HepG2 (cell line): ENCODE results near the gene LRRC43.

Experiments used
- ATM ChIP-seq: fragments of 450-650 bp; IDR thresholded peaks from 2 replicates; pipeline ENCODE4 v1.7.1; 2017; ENCODE audit warnings: mild to moderate bottlenecking, borderline replicate concordance
- GLI4 ChIP-seq: sonication (generic); formaldehyde crosslinking; IDR thresholded peaks from 2 replicates; pipeline ENCODE4 v1.5.1; 2020; ENCODE audit warnings: missing genetic modification reagents, mild to moderate bottlenecking, moderate library complexity, borderline replicate concordance
- HMGXB4 ChIP-seq, 2 experiments: sonication (generic) in 1 of 2; formaldehyde crosslinking in 1 of 2; IDR thresholded peaks; 2 replicates each; pipeline versions ENCODE4 v1.4.0 to v1.6.1; 2018 to 2020; ENCODE audit warnings: missing genetic modification reagents in 2 of 2, borderline replicate concordance in 1 of 2, low read depth in 1 of 2, mild to moderate bottlenecking in 1 of 2, missing biosample characterization in 1 of 2
- JUND ChIP-seq: sonication (generic); formaldehyde crosslinking; IDR thresholded peaks from 2 replicates; pipeline ENCODE4 v1.8.0; 2022; ENCODE audit warnings: mild to moderate bottlenecking, missing genetic modification reagents
- MAX ChIP-seq: IDR thresholded peaks from 2 replicates; pipeline ENCODE4 v1.6.1; 2012; ENCODE audit warnings: inconsistent platforms
- MED1 ChIP-seq: sonication (generic); formaldehyde crosslinking; IDR thresholded peaks from 2 replicates; pipeline ENCODE4 v1.4.0; 2020; ENCODE audit warnings: missing genetic modification reagents
- POLR2AphosphoS5 ChIP-seq: IDR thresholded peaks from 2 replicates; pipeline ENCODE4 v1.6.1; 2012; ENCODE audit warnings: low read depth, low read length
- SUZ12 ChIP-seq: fragments of 150-350 bp; IDR thresholded peaks from 2 replicates; pipeline ENCODE4 v1.6.1; 2014; ENCODE audit warnings: low read depth, low read length
- ZNF337 ChIP-seq: sonication (generic); formaldehyde crosslinking; IDR thresholded peaks from 2 replicates; pipeline ENCODE4 v1.5.1; 2020; ENCODE audit warnings: missing genetic modification reagents, low read depth, mild to moderate bottlenecking, borderline replicate concordance
- ZNF343 ChIP-seq: sonication (generic); formaldehyde crosslinking; IDR thresholded peaks from 2 replicates; pipeline ENCODE4 v1.4.0; 2020; ENCODE audit warnings: mild to moderate bottlenecking, missing genetic modification reagents
- ZNF772 ChIP-seq: sonication (generic); formaldehyde crosslinking; IDR thresholded peaks from 2 replicates; pipeline ENCODE4 v1.5.0; 2020; ENCODE audit warnings: mild to moderate bottlenecking, missing genetic modification reagents

- TF ChIP-seq GLI4 (no peak), HMGXB4 (CRISPR knock-in tag; IDR thresholded peaks at IDR 0.05; ENCODE audit: borderline replicate concordance in 1 of 2, low read depth in 1 of 2) (no peak), ZNF772 (CRISPR knock-in tag) (no peak), ZNF337 (no peak), ZNF343 (no peak), JUND (no peak), MED1 (CRISPR knock-in tag) (no peak), MAX (no peak), POLR2AphosphoS5 (no peak), ATM (no peak), SUZ12 (no peak)
These were observed 19.9 kb upstream of the LRRC43 start for GRCh38 chr12:122162976-122163375.
